ENCODE results near the gene YTHDF1.

- TF ChIP-seq CTCF (IDR thresholded peaks at IDR 0.05) (no peak), POLR2A (IDR thresholded peaks at IDR 0.05) (no peak), POLR2AphosphoS5 (IDR thresholded peaks at IDR 0.05) (no peak), EP300 (IDR thresholded peaks at IDR 0.05) (no peak)
Observed at GRCh38 chr20:63228806-63229205, 12.9 kb upstream of the YTHDF1 start.

Measured in upper lobe of left lung (tissue), 4 donors.